Chondrocyte (in vitro differentiated cells): ENCODE results near the gene AP3M1. TPM values are rescaled to one million over a fixed set of nuclear protein-coding genes. Genes with fewer than 3 reads are reported as not detected.

Experiments
- DNase-seq: peaks from one replicate; pipeline ENCODE4 v3.0.0; 2021; ENCODE audit warnings: mixed read lengths, low spot score
- H3K27ac Mint-ChIP-seq: one replicate; pipeline ENCODE4 v1.8.0; 2021; ENCODE audit warnings: mild to moderate bottlenecking, moderate library complexity, mixed read lengths; ENCODE audit not compliant: unreplicated experiment
- H3K27me3 Mint-ChIP-seq: 2 replicates; pipeline ENCODE4 v1.8.0; 2021; ENCODE audit warnings: low read depth, mixed read lengths
- H3K36me3 Mint-ChIP-seq: 2 replicates; pipeline ENCODE4 v1.8.0; 2021; ENCODE audit warnings: low read depth, mixed read lengths
- H3K4me1 Mint-ChIP-seq: 2 replicates; pipeline ENCODE4 v1.8.0; 2021; ENCODE audit warnings: low read depth, mild to moderate bottlenecking, mixed read lengths
- H3K4me3 Mint-ChIP-seq: one replicate; pipeline ENCODE4 v1.8.0; 2021; ENCODE audit warnings: mild to moderate bottlenecking, moderate library complexity, mixed read lengths; ENCODE audit not compliant: unreplicated experiment
- H3K9me3 Mint-ChIP-seq: 2 replicates; pipeline ENCODE4 v1.8.0; 2021; ENCODE audit warnings: low read depth, mixed read lengths
- total RNA-seq: library from RNA; stranded (reverse); gene quantifications from 3 replicates; pipeline ENCODE4 v1.2.1, GENCODE V29; 2021
- TF ChIP-seq, protein P1 (sequence below): fragments of 200-600 bp; sonication (generic); IDR thresholded peaks from 2 replicates; pipeline ENCODE4 v1.5.0; 2021; ENCODE audit warnings: antibody characterized with exemption, mild to moderate bottlenecking, moderate library complexity

AP3M1 gene
- total RNA-seq, 1 donor from 2014 or later, result 31.2 TPM

DNA sequence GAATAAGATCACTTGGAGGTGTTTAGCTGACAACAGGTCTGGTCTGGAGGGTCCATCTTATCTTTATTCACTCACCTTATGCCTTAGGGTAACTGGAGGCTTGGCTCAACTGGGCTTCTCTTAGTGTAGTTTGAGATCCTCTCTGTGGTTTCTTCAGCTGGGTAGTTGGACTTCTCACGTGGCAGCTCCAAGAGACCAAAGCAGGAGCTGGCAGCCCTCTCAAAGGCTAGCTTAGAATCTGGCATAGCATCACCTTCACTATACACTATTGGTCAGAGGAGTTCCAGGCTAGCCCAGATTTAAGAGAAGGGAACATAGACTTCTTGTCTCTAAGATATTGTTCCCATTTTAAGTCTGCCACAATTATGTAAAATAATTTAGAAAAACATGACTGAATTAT, 16.8 kb upstream of the AP3M1 start:
- no peak overlapping the region for H3K4me3 Mint-ChIP-seq
- H3K27me3 Mint-ChIP-seq, result no peaks in the 10 kb centered on the region
- H3K4me1 Mint-ChIP-seq, result peaks cover 47% of the 10 kb centered on the region
- TF ChIP-seq, protein P1, sequence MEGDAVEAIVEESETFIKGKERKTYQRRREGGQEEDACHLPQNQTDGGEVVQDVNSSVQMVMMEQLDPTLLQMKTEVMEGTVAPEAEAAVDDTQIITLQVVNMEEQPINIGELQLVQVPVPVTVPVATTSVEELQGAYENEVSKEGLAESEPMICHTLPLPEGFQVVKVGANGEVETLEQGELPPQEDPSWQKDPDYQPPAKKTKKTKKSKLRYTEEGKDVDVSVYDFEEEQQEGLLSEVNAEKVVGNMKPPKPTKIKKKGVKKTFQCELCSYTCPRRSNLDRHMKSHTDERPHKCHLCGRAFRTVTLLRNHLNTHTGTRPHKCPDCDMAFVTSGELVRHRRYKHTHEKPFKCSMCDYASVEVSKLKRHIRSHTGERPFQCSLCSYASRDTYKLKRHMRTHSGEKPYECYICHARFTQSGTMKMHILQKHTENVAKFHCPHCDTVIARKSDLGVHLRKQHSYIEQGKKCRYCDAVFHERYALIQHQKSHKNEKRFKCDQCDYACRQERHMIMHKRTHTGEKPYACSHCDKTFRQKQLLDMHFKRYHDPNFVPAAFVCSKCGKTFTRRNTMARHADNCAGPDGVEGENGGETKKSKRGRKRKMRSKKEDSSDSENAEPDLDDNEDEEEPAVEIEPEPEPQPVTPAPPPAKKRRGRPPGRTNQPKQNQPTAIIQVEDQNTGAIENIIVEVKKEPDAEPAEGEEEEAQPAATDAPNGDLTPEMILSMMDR, result no peak
- DNase-seq, result no peak
- H3K36me3 Mint-ChIP-seq, result no peaks in the 10 kb centered on the region
- H3K9me3 Mint-ChIP-seq, result no peaks in the 10 kb centered on the region
- H3K27ac Mint-ChIP-seq, result no peak overlapping the region

GRCh38 chr10:74165530-74165901, 14.9 kb upstream of the AP3M1 start:
- peaks cover 44% of the 10 kb centered on the region for H3K4me1 Mint-ChIP-seq
- H3K27me3 Mint-ChIP-seq, result no peaks in the 10 kb centered on the region
- TF ChIP-seq, protein P1, result no peak
- H3K36me3 Mint-ChIP-seq, result no peaks in the 10 kb centered on the region
- H3K4me3 Mint-ChIP-seq, result no peak overlapping the region
- peak overlapping the region; percentile 32 for H3K27ac Mint-ChIP-seq
- H3K9me3 Mint-ChIP-seq, result no peaks in the 10 kb centered on the region
- no peak for DNase-seq

- Mint-ChIP-seq H3K36me3 (no peaks in the 10 kb centered on the region), H3K27ac (peak overlapping the region; percentile 90), H3K4me3 (peak overlapping the region; percentile 48), H3K4me1 (peaks cover 41% of the 10 kb centered on the region), H3K27me3 (no peaks in the 10 kb centered on the region), H3K9me3 (no peaks in the 10 kb centered on the region)
- TF ChIP-seq, protein P1, result no peak
- no peak for DNase-seq
Measured at GRCh38 chr10:74164716-74165529, 14.3 kb upstream of the AP3M1 start.

GRCh38 chr10:74163319-74164068, 12.9 kb upstream of the AP3M1 start:
- no peak for DNase-seq
- H3K27ac Mint-ChIP-seq, result no peak overlapping the region
- H3K4me3 Mint-ChIP-seq, result no peak overlapping the region
- no peaks in the 10 kb centered on the region for H3K27me3 Mint-ChIP-seq
- TF ChIP-seq, protein P1, result no peak
- peaks cover 29% of the 10 kb centered on the region for H3K4me1 Mint-ChIP-seq
- H3K36me3 Mint-ChIP-seq, result no peaks in the 10 kb centered on the region
- H3K9me3 Mint-ChIP-seq, result no peaks in the 10 kb centered on the region

DNA sequence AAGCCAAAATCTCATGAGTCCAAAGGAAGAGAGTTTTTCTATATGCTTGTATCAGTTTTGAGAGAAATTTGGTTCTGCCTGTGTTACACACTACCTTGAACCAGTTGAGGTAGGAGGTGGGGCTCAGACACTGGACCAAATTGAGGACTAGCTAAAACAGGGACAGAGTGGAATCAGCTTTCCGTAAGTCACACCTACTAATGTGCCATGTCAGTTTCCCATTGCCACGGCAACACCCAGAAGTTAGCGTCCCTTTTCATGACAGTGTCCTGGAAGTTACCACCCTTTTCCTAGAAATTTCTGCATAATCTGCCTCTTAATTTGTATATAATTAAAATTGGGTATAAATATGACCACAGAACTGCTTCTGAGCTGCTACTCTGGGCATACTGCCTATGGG, 9.4 kb upstream of the AP3M1 start:
- H3K4me3 Mint-ChIP-seq, result no peak overlapping the region
- no peak for DNase-seq
- H3K4me1 Mint-ChIP-seq, result peaks cover 25% of the 10 kb centered on the region
- H3K36me3 Mint-ChIP-seq, result no peaks in the 10 kb centered on the region
- H3K9me3 Mint-ChIP-seq, result no peaks in the 10 kb centered on the region
- TF ChIP-seq, protein P1, result no peak
- H3K27ac Mint-ChIP-seq, result no peak overlapping the region
- no peaks in the 10 kb centered on the region for H3K27me3 Mint-ChIP-seq
